HFFc6 (cell line): ENCODE results near the gene TSPAN32. TPM values are rescaled to one million over a fixed set of nuclear protein-coding genes. Genes with fewer than 3 reads are reported as not detected.

Experiments used
- DNase-seq: peaks from one replicate; pipeline ENCODE4 v3.0.0-alpha.2; 2018
- H3K27ac Mint-ChIP-seq: 2 replicates; pipeline ENCODE4 v1.8.0; 2020; ENCODE audit warnings: mild to moderate bottlenecking, mixed read lengths
- H3K27me3 Mint-ChIP-seq: 2 replicates; pipeline ENCODE4 v1.8.0; 2021; ENCODE audit warnings: mild to moderate bottlenecking, moderate library complexity, mixed read lengths; ENCODE audit not compliant: insufficient read depth
- H3K36me3 Mint-ChIP-seq: 2 replicates; pipeline ENCODE4 v1.8.0; 2021; ENCODE audit warnings: low read depth, mixed read lengths
- H3K4me1 Mint-ChIP-seq: 2 replicates; pipeline ENCODE4 v1.8.0; 2020; ENCODE audit warnings: low read depth, mixed read lengths
- H3K4me3 Mint-ChIP-seq: 2 replicates; pipeline ENCODE4 v1.8.0; 2020; ENCODE audit warnings: mild to moderate bottlenecking, moderate library complexity, mixed read lengths
- H3K9me3 Mint-ChIP-seq: 2 replicates; pipeline ENCODE4 v1.8.0; 2020; ENCODE audit warnings: mild to moderate bottlenecking, mixed read lengths
- total RNA-seq, 6 experiments: library from RNA; stranded (reverse); fragmentation: NEBNext Ultra II Directional; extraction: Animal tissue kit (Norgen Biotek cat#: 25700); gene quantifications; 2 replicates in 1 of 6; 3 replicates in 5 of 6; pipeline ENCODE4 v1.2.3, GENCODE V29; 2021
- TF ChIP-seq, protein P1 (sequence below): fragments of 200-600 bp; sonication (generic); IDR thresholded peaks from 2 replicates; pipeline ENCODE4 v1.5.0; 2021; ENCODE audit warnings: antibody characterized with exemption, mild to moderate bottlenecking

Gene TSPAN32
- total RNA-seq, 6 experiments from 2014 or later, result not detected

DNA sequence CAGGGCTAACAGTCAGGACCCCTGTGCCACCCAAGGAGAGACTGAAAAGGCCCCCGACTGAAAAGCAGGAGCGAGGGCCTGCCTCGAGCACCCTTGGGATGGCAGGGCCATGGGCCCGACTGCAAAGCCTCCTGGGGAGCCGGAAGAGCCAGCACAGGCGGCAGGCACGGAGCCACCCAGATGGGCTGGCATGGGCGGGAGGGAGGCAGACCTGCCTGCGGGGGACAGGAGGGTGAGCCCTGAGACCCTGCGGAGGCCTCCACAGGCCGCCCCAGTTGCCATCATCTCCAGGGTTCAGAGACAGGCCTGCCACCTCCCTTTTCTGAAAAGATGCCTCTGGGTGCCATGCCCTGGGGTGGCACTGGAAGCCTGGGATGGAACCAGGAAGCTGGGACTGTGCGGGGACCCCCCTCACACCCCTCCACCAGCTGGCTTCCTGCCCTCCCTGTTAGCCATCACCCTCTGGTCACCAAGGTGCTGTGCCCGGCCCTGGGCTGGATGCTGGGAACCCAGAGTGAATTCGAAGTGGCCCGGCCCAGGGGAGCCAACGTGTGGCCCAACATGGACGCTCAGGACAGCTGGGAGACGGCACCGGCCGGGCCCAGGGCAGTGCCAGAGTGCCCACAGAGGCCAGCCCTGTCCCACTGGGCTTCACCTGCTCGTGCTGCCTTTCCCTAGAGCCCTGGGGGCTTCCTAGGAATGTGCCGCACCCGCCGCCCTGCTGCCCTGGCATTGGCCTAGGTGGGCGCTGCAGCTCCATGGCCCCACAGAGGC, 13.8 kb downstream of the TSPAN32 start:
- H3K27ac Mint-ChIP-seq, result no peak overlapping the region
- TF ChIP-seq, protein P1, sequence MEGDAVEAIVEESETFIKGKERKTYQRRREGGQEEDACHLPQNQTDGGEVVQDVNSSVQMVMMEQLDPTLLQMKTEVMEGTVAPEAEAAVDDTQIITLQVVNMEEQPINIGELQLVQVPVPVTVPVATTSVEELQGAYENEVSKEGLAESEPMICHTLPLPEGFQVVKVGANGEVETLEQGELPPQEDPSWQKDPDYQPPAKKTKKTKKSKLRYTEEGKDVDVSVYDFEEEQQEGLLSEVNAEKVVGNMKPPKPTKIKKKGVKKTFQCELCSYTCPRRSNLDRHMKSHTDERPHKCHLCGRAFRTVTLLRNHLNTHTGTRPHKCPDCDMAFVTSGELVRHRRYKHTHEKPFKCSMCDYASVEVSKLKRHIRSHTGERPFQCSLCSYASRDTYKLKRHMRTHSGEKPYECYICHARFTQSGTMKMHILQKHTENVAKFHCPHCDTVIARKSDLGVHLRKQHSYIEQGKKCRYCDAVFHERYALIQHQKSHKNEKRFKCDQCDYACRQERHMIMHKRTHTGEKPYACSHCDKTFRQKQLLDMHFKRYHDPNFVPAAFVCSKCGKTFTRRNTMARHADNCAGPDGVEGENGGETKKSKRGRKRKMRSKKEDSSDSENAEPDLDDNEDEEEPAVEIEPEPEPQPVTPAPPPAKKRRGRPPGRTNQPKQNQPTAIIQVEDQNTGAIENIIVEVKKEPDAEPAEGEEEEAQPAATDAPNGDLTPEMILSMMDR, result no peak
- peaks cover 2% of the 10 kb centered on the region; the same call in 1 of the 2 replicates for H3K27me3 Mint-ChIP-seq
- no peak overlapping the region for H3K4me3 Mint-ChIP-seq
- H3K4me1 Mint-ChIP-seq, result peaks cover 10% of the 10 kb centered on the region
- no peaks in the 10 kb centered on the region for H3K36me3 Mint-ChIP-seq
- DNase-seq, result no peak
- H3K9me3 Mint-ChIP-seq, result no peaks in the 10 kb centered on the region

DNA sequence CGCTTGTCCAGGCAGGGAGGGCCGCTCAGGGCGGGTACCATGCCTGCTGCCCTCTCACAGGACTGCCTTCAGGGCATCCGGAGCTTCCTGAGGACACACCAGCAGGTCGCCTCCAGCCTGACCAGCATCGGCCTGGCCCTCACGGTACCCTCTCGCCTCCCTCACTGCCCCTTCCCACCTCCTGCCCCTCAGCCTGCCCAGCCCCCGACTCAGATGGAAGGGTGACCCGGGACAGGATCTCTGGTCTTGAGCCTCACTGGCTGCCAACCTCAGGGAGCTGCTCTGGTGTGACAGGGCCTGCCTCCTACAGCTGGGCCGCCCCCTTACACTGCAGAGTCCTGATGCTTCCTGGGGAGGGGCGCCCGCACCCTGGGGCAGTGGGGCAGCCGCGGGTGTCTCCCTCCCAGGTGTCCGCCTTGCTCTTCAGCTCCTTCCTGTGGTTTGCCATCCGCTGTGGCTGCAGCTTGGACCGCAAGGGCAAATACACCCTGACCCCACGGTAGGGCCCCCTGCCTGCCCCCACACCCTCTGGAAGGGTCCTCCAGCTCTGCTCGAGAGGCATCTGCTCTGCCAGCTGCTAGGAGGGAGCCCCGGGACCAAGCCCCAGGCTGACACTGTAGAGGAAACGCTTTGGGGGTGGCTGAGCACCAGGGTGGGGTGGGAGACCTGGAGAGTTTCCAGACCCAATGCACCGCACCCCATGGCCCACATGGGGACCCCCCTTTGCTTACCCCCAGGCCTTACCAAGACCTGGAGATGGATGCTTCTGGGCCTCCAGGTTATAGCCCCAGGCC, 14.6 kb downstream of the TSPAN32 start:
- TF ChIP-seq, protein P1, result no peak
- no peaks in the 10 kb centered on the region for H3K9me3 Mint-ChIP-seq

DNA sequence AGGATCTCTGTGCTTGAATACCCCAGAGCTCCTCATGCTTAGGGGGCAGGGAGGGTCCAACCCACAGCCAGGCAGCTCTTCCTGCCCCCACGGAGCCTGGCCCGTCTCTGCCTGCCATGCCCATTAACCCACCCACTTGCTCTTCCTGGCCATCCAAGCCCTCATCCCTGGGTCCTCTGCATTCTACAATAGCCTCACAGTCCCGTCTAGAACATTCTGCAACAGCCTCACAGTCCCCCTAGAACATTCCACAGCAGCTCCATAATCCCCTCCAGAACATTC, 15.1 kb downstream of the TSPAN32 start:
- no peak for DNase-seq
- Mint-ChIP-seq H3K27me3 (peaks cover 2% of the 10 kb centered on the region; the same call in 1 of the 2 replicates), H3K27ac (no peak overlapping the region), H3K4me1 (peaks cover 10% of the 10 kb centered on the region), H3K36me3 (no peaks in the 10 kb centered on the region), H3K4me3 (no peak overlapping the region), H3K9me3 (peaks cover 1% of the 10 kb centered on the region)
- TF ChIP-seq, protein P1, result no peak

More for the DNA sequence above, 14.6 kb downstream of the TSPAN32 start:
- Mint-ChIP-seq H3K4me3 (no peak overlapping the region), H3K27me3 (peaks cover 2% of the 10 kb centered on the region; the same call in 1 of the 2 replicates), H3K27ac (no peak overlapping the region), H3K4me1 (peaks cover 10% of the 10 kb centered on the region), H3K36me3 (no peaks in the 10 kb centered on the region)
- DNase-seq, result no peak

DNA sequence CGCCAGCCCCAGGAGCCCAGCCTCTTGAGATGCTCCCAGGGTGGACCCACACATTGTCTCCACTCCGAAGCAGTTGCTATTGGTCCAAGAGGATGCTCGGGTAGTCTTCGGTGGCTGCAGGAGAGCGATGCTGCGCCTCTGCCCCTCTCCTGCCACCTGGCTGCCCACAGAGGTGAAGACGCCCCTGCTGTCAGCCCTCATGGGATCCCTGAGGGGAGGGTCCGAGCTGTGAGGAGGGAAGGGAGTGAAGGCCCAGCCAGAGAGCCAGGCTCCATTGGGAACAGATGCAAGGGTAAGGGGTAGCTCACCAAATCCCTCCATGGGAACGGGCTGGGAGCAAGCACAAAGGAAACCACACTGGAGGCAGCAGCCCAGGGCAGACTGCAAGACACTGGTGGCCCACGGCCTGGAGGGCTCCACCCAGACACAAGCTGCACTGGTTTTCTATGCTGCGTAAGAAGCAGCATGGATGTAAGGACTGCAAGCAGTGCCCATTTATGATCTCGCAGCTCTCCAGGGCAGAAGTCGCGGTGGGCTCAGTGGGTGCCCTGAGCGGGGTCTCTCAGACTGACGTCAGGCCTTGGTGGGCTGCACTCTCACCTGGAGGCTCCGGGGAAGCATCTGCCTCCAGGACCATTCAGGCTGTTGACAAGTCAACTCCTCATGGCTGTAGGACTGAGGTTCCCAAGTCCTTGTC, 15.7 kb downstream of the TSPAN32 start:
- H3K4me1 Mint-ChIP-seq, result peaks cover 4% of the 10 kb centered on the region
- H3K9me3 Mint-ChIP-seq, result peaks cover 7% of the 10 kb centered on the region
- no peak overlapping the region for H3K4me3 Mint-ChIP-seq
- DNase-seq, result no peak
- no peak overlapping the region for H3K27ac Mint-ChIP-seq
- TF ChIP-seq, protein P1, result no peak
- H3K36me3 Mint-ChIP-seq, result no peaks in the 10 kb centered on the region
- H3K27me3 Mint-ChIP-seq, result peaks cover 2% of the 10 kb centered on the region; the same call in 1 of the 2 replicates

DNA sequence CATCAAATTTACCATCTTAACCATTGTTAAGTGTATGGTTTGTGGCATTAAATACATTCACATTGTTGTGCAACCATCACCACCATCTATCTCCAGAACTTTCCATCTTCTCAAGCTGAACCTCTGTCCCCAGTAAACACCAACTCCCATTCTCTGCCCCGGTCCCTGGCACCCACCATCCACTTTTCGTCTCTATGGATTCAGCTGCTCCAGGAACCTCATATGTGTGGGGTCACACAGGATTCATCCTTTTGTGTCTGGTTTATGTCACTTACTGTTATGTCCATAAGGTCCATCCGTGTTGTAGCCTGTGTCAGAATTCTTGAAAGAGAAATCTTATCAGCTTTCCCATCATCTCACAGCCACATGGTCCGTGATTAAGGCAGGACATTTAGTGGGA, 16.3 kb downstream of the TSPAN32 start:
- Mint-ChIP-seq H3K36me3 (no peaks in the 10 kb centered on the region), H3K27ac (no peak overlapping the region), H3K9me3 (peaks cover 13% of the 10 kb centered on the region), H3K4me3 (no peak overlapping the region), H3K27me3 (peaks cover 2% of the 10 kb centered on the region; the same call in 1 of the 2 replicates), H3K4me1 (no peaks in the 10 kb centered on the region)
- DNase-seq, result no peak
- TF ChIP-seq, protein P1, result no peak
